Measurements from ENCODE around the gene C10orf71. TPM values are rescaled to one million over a fixed set of nuclear protein-coding genes. Genes with fewer than 3 reads are reported as not detected.

The C10orf71 gene
- total RNA-seq, 1 donor from 2014 or later = not detected

DNA sequence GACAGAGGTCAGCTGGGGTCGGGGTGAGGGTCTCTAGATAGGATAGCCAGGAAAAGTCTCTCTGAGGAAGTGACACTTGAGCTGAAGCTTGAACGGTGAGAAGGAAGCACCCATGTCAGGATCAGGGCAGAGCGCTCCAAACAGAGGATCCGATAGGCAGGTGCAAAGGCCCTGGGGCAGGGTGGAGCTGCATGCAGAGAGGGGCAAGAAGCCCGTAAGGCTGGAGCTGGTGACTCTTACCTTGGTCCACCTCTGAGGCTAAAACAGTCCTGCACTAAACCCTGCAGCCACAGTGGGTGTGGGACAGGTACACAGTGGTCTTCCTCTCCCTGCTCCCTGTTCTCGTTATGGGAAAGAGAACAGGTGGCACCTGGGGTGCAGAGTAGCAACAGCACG is 5.8 kb upstream of the C10orf71 start:
- Mint-ChIP-seq H3K36me3 (ENCODE audit: low read depth) (no peaks in the 10 kb centered on the region), H3K27ac (ENCODE audit: unreplicated experiment) (peak overlapping the region; percentile 43), H3K9me3 (no peaks in the 10 kb centered on the region), H3K4me1 (peaks cover 11% of the 10 kb centered on the region), H3K4me3 (no peak overlapping the region), H3K27me3 (ENCODE audit: low read depth) (peaks cover 10% of the 10 kb centered on the region)
- TF ChIP-seq, protein P1, sequence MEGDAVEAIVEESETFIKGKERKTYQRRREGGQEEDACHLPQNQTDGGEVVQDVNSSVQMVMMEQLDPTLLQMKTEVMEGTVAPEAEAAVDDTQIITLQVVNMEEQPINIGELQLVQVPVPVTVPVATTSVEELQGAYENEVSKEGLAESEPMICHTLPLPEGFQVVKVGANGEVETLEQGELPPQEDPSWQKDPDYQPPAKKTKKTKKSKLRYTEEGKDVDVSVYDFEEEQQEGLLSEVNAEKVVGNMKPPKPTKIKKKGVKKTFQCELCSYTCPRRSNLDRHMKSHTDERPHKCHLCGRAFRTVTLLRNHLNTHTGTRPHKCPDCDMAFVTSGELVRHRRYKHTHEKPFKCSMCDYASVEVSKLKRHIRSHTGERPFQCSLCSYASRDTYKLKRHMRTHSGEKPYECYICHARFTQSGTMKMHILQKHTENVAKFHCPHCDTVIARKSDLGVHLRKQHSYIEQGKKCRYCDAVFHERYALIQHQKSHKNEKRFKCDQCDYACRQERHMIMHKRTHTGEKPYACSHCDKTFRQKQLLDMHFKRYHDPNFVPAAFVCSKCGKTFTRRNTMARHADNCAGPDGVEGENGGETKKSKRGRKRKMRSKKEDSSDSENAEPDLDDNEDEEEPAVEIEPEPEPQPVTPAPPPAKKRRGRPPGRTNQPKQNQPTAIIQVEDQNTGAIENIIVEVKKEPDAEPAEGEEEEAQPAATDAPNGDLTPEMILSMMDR (conservative IDR thresholded peaks at IDR 0.05) = no peak
- DNase-seq (ENCODE audit: low read depth, low spot score) = no peak

DNA sequence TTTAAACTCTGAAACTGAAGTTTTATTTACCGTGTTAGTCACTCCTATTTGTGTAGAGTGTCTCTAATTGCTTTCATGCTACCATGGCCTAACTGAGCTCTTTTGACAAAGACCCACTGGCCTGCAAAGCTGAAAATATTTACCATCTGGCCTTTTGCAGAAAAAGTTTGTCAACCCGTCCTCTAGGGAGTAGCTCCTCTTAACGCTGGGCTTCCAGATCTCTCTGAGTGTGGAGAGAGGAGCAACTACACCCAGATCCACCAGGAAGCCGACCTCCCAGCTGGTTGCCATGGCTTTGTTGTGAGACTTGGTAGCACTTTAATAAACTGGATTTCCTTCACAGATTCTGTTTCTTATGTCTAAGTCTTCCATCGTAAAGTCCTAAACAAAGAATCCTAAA is 4.2 kb upstream of the C10orf71 start:
- Mint-ChIP-seq H3K36me3 (ENCODE audit: low read depth) (no peaks in the 10 kb centered on the region), H3K27me3 (ENCODE audit: low read depth) (peaks cover 18% of the 10 kb centered on the region), H3K4me3 (no peak overlapping the region), H3K4me1 (peaks cover 23% of the 10 kb centered on the region), H3K9me3 (no peaks in the 10 kb centered on the region), H3K27ac (ENCODE audit: unreplicated experiment) (no peak overlapping the region)
- no peak for DNase-seq (ENCODE audit: low read depth, low spot score)
- TF ChIP-seq, protein P1 (conservative IDR thresholded peaks at IDR 0.05) = no peak

DNA sequence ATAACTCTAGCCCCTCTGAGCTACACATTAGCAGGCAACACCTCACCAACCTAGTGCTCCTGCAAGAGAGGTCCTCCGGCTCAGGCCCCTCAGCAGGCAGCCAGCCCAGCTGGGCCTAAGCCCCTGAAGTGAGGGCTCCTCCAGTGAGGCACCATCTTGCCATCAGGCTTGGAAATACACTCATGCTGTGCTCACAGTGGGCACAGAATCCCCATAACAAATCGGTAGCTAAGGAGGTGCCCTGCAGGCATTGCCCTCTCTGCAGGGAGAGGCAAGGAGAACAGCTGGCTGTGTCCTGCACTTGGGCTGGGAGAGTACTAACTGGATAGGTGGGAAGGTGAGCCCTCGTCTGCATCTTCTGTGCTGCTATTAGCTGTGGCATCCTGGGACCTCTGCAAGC is 3.7 kb upstream of the C10orf71 start:
- TF ChIP-seq, protein P1 (conservative IDR thresholded peaks at IDR 0.05) = no peak
- no peak for DNase-seq (ENCODE audit: low read depth, low spot score)
- Mint-ChIP-seq H3K27me3 (ENCODE audit: low read depth) (peaks cover 18% of the 10 kb centered on the region), H3K9me3 (no peaks in the 10 kb centered on the region), H3K4me1 (peaks cover 27% of the 10 kb centered on the region), H3K4me3 (no peak overlapping the region), H3K27ac (ENCODE audit: unreplicated experiment) (no peak overlapping the region), H3K36me3 (ENCODE audit: low read depth) (no peaks in the 10 kb centered on the region)

DNA sequence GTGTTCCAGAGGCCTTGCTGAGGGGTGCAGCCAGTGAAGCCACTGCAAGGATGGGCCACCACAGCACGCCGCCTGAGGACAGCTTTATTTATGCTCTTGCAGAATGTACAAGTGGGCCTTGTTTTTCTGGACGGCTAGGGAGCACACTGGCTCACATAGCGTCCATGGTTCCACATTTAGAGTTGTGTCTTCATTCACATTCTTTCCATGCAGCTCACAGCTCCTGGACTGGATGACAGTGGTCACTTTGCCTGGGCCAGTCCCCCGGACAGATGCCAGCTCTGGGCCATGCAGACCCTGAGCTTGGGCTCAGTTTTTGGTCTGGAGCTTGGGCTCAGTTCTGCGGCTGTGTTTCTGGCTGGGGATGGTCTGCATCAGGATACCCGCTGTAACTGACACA is 2.6 kb upstream of the C10orf71 start:
- Mint-ChIP-seq H3K27ac (ENCODE audit: unreplicated experiment) (no peak overlapping the region), H3K27me3 (ENCODE audit: low read depth) (peaks cover 18% of the 10 kb centered on the region), H3K36me3 (ENCODE audit: low read depth) (no peaks in the 10 kb centered on the region), H3K4me3 (no peak overlapping the region), H3K4me1 (peaks cover 27% of the 10 kb centered on the region), H3K9me3 (no peaks in the 10 kb centered on the region)
- DNase-seq (ENCODE audit: low read depth, low spot score) = no peak
- TF ChIP-seq, protein P1 (conservative IDR thresholded peaks at IDR 0.05) = no peak

DNA sequence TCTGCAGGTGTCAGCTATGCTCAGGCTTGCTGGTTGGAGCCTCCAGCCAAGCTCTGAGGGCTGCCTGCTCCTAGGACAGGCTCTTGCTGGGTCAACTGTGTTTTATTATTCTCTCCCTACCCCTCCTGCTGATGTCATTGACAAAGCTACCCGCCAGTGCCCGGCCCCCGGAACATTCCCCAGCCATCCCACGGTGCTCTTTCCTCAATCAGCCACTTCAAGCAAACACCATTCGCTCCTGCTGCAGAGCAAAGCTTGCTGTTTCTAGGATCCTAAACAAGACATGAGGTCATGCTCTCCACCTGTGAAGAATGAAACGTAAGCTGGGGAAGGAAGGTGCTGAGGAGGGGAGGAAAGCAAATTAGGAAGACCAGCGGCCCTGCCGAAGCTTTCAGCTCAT is 2.1 kb upstream of the C10orf71 start:
- peaks cover 17% of the 10 kb centered on the region for H3K27me3 Mint-ChIP-seq (ENCODE audit: low read depth)
- H3K27ac Mint-ChIP-seq (ENCODE audit: unreplicated experiment) = no peak overlapping the region
- TF ChIP-seq, protein P1 (conservative IDR thresholded peaks at IDR 0.05) = no peak
- H3K4me3 Mint-ChIP-seq = no peak overlapping the region
- DNase-seq (ENCODE audit: low read depth, low spot score) = no peak
- H3K9me3 Mint-ChIP-seq = no peaks in the 10 kb centered on the region
- no peaks in the 10 kb centered on the region for H3K36me3 Mint-ChIP-seq (ENCODE audit: low read depth)
- H3K4me1 Mint-ChIP-seq = peaks cover 27% of the 10 kb centered on the region
